ENCODE measurements around the gene CIRBP. TPM values are rescaled to one million over a fixed set of nuclear protein-coding genes. Genes with fewer than 3 reads are reported as not detected.

The CIRBP gene
- total RNA-seq, 1 donor from 2014 or later: 315 TPM

DNA sequence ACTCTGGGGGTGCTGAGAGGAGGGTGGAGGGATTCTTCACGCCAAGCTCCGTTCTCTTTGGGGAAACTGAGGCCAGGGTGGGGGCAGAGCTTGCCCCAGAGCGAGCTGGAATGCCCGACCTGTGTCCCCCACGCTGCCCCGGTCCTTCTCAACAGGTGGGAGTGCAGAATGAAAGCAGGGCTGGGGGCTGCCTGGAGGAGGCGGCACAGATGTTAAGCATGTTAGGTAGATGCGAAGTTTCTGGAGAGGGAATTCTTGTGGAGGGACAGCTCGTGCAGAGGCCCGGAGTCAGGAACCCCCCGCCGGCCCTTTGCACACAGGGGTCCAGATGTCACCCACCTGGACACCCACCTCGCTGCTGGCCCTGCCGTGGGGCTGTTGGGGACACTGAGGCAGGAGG, 25.6 kb downstream of the CIRBP start:
- no peak for DNase-seq (ENCODE audit: low spot score)
- Mint-ChIP-seq H3K36me3 (ENCODE audit: low read depth, unreplicated experiment) (peaks cover 3% of the 10 kb centered on the region), H3K4me3 (ENCODE audit: unreplicated experiment) (no peak overlapping the region), H3K27me3 (ENCODE audit: unreplicated experiment) (peaks cover 7% of the 10 kb centered on the region), H3K9me3 (ENCODE audit: unreplicated experiment) (no peaks in the 10 kb centered on the region), H3K4me1 (ENCODE audit: unreplicated experiment) (no peaks in the 10 kb centered on the region), H3K27ac (ENCODE audit: unreplicated experiment) (no peak overlapping the region)
- TF ChIP-seq, protein P1, sequence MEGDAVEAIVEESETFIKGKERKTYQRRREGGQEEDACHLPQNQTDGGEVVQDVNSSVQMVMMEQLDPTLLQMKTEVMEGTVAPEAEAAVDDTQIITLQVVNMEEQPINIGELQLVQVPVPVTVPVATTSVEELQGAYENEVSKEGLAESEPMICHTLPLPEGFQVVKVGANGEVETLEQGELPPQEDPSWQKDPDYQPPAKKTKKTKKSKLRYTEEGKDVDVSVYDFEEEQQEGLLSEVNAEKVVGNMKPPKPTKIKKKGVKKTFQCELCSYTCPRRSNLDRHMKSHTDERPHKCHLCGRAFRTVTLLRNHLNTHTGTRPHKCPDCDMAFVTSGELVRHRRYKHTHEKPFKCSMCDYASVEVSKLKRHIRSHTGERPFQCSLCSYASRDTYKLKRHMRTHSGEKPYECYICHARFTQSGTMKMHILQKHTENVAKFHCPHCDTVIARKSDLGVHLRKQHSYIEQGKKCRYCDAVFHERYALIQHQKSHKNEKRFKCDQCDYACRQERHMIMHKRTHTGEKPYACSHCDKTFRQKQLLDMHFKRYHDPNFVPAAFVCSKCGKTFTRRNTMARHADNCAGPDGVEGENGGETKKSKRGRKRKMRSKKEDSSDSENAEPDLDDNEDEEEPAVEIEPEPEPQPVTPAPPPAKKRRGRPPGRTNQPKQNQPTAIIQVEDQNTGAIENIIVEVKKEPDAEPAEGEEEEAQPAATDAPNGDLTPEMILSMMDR (IDR thresholded peaks at IDR 0.05; ENCODE audit: unreplicated experiment): no peak

DNA sequence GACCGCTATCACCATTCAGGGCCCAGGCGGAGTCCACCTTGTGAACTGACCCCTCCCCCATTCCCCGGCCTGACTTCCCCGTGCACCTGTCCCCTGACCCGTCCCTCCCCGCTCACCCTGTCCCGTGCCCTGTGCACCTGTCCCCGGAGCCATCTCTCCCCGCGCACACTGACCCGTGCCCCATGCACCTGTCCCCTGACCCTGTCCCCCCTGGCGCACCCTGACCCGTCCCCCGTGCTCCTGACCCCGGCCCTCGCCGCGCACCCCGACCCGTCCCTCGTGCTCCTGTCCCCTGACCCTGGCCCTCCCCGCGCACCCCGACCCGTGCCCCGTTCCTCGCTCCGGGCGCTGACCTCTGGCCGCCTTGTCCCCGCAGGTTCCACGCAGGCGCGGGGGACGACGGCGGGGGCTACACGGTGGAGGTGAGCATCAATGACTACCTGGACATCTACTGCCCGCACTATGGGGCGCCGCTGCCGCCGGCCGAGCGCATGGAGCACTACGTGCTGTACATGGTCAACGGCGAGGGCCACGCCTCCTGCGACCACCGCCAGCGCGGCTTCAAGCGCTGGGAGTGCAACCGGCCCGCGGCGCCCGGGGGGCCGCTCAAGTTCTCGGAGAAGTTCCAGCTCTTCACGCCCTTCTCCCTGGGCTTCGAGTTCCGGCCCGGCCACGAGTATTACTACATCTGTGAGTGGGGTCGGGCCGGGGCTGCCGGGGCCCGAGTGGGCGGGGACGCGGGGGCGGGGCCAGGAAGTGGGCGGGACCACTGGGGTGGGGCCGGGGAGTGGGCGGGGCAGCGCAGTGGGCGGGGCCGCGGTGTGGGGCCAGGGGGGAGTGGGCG, 26.3 kb downstream of the CIRBP start:
- Mint-ChIP-seq H3K4me1 (ENCODE audit: unreplicated experiment) (no peaks in the 10 kb centered on the region), H3K4me3 (ENCODE audit: unreplicated experiment) (no peak overlapping the region), H3K36me3 (ENCODE audit: low read depth, unreplicated experiment) (peaks cover 3% of the 10 kb centered on the region), H3K9me3 (ENCODE audit: unreplicated experiment) (no peaks in the 10 kb centered on the region), H3K27me3 (ENCODE audit: unreplicated experiment) (peaks cover 7% of the 10 kb centered on the region), H3K27ac (ENCODE audit: unreplicated experiment) (no peak overlapping the region)
- TF ChIP-seq, protein P1 (IDR thresholded peaks at IDR 0.05; ENCODE audit: unreplicated experiment): no peak
- peak; percentile 61 for DNase-seq (ENCODE audit: low spot score)

DNA sequence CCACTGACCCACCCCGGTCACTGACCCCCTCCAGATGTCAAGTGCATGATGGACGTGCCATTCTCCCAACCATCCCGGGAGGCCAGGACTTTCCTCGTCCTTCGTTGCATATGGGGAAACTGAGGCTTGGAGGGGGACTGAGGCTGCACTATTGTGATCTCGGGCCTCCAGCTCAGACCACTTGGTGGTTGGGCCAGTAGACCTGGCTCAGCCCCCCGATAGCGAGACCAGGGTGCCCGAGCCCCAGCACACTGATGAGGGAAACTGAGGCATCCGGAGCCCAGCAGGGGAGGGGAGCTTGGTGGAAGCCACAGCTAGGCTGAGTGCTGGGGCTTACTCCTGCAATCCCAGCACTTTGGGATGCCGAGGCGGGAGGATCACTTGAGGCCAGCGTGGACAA, 26.9 kb downstream of the CIRBP start:
- H3K4me1 Mint-ChIP-seq (ENCODE audit: unreplicated experiment): no peaks in the 10 kb centered on the region
- H3K27me3 Mint-ChIP-seq (ENCODE audit: unreplicated experiment): peaks cover 7% of the 10 kb centered on the region
- H3K36me3 Mint-ChIP-seq (ENCODE audit: low read depth, unreplicated experiment): peaks cover 7% of the 10 kb centered on the region
- H3K4me3 Mint-ChIP-seq (ENCODE audit: unreplicated experiment): no peak overlapping the region
- no peak for DNase-seq (ENCODE audit: low spot score)
- TF ChIP-seq, protein P1 (IDR thresholded peaks at IDR 0.05; ENCODE audit: unreplicated experiment): no peak
- no peak overlapping the region for H3K27ac Mint-ChIP-seq (ENCODE audit: unreplicated experiment)
- no peaks in the 10 kb centered on the region for H3K9me3 Mint-ChIP-seq (ENCODE audit: unreplicated experiment)

DNA sequence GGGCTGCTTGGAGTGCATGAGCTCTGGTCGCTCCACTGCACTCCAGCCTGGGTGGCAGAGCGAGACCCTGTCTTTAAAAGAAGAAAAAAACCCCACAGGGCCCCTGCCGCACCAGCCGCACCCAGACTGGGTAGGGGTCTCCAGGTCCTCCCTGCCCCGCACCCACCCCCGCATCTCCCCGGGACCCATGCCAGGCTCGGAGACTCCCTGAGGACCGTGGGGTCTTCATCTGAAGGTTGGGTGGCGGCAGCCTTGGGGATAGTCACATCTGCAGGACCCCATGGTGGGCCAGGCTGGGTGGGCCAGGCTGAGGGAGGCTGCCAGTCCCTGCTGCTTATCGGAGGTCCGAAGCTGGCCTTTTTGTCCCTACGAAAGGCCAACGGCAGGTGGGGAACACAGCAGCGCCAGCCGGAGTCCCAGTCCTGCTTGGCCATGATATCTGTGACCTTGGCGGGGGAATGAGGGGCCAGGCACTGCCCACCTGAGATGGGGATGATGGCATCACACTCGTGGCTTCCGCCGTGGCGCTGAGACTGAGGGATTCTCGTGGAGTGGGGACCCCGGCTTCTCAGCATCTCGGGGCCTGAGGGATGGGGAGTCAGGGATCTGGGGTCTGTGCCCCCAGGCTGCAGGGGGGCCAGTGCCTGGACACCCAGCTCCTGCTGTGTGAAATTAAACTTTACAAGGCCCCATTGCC, 27.6 kb downstream of the CIRBP start:
- no peak overlapping the region for H3K27ac Mint-ChIP-seq (ENCODE audit: unreplicated experiment)

More for the DNA sequence above, 27.6 kb downstream of the CIRBP start:
- peaks cover 7% of the 10 kb centered on the region for H3K36me3 Mint-ChIP-seq (ENCODE audit: low read depth, unreplicated experiment)
- H3K9me3 Mint-ChIP-seq (ENCODE audit: unreplicated experiment): no peaks in the 10 kb centered on the region
- TF ChIP-seq, protein P1 (IDR thresholded peaks at IDR 0.05; ENCODE audit: unreplicated experiment): no peak
- H3K4me3 Mint-ChIP-seq (ENCODE audit: unreplicated experiment): peak overlapping the region; percentile 66
- DNase-seq (ENCODE audit: low spot score): no peak
- H3K4me1 Mint-ChIP-seq (ENCODE audit: unreplicated experiment): no peaks in the 10 kb centered on the region
- H3K27me3 Mint-ChIP-seq (ENCODE audit: unreplicated experiment): peaks cover 7% of the 10 kb centered on the region

All from endothelial cell (in vitro differentiated cells).